GM19238 (cell line): ENCODE measurements around the gene CA6.
"Not testable (repeated sequence)": the region's sequence is repeated elsewhere in the genome, so short reads cannot be mapped to it uniquely, and the experiment has no call there.

ENCODE experiments used
- DNase-seq: peaks from one replicate; pipeline ENCODE4 v3.0.0; 2011; ENCODE audit warnings: low spot score; ENCODE audit not compliant: insufficient read length

CA6 gene

DNA sequence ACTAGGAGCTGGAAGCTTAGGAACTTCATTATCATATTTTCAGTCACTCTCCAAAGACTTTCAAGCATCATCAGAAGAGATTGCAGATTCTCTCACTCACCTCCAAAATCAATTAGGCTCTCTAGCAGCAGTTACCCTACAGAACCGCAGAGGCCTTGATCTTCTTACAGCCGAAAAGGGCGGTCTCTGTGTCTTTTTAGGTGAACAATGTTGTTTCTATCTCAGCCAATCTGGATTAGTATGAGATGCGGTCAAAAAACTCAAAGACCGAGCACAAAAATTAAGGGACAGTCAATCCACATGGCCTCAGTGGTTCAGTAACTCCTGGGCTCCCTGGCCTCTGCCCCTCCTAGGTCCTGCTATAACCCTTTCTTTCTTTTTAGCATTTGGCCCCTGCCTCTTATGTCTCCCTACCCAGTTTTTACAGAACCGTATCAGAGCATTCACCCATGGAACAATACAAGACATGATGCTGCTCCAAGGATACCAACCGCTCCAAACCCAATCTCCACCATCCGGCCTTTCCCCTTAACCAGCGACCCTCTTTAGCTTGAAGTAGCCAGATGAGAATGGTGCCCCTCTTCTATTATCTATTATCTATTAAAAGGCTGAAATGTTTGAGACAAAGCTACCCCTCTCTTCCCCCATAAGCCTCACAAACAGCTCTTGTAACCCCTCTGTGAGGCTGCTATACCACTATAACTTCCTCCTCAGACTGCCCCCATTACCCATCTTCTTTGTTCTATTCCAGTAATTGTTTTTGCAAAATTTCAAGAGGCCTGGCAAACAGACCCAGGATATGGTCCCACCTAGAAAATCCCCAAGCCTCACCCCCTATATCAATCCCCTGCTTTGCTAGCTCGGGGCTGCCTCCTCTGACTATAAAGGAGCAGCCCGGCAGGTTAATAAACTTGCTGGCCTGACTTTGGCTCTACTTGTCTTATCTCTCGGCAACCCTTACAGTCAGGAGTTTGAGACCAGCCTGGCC is 18.7 kb upstream of the CA6 start:
- no peak for DNase-seq

- no peak for DNase-seq
Measured at GRCh38 chr1:8930116-8930515, 15.6 kb upstream of the CA6 start.

GRCh38 chr1:8937051-8937450 is 8.6 kb upstream of the CA6 start:
- DNase-seq: not testable (repeated sequence)

GRCh38 chr1:8937701-8938100 is 8.0 kb upstream of the CA6 start:
- no peak for DNase-seq

GRCh38 chr1:8938232-8938999 is 7.3 kb upstream of the CA6 start:
- DNase-seq: no peak

GRCh38 chr1:8939000-8939265 is 6.7 kb upstream of the CA6 start:
- DNase-seq: no peak

- no peak for DNase-seq
Measured at GRCh38 chr1:8939362-8939995, 6.2 kb upstream of the CA6 start.

DNA sequence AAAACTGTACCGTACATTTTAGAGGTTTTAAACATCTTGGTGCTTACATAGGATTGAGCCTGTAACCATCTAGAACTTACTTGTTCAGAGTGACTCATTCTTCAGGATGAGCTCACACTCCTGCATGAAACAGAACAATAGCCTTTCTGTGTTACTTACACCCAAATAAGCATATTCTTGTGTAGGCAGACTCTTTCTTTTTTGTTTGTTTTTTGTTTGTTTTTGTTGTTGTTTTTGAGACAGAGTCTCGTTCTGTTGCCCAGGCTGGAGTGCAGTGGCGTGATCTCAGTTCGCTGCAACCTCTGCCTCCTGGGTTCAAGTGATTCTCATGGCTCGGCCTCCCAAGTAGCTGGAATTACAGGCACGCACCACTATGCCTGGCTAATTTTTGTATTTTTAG is 3.8 kb upstream of the CA6 start:
- no peak for DNase-seq

GRCh38 chr1:8943498-8944405 is 1.9 kb upstream of the CA6 start:
- DNase-seq: no peak

GRCh38 chr1:8947127-8947691 is 1.5 kb downstream of the CA6 start:
- no peak for DNase-seq

GRCh38 chr1:8950309-8950708 is 4.6 kb downstream of the CA6 start:
- DNase-seq: no peak

DNA sequence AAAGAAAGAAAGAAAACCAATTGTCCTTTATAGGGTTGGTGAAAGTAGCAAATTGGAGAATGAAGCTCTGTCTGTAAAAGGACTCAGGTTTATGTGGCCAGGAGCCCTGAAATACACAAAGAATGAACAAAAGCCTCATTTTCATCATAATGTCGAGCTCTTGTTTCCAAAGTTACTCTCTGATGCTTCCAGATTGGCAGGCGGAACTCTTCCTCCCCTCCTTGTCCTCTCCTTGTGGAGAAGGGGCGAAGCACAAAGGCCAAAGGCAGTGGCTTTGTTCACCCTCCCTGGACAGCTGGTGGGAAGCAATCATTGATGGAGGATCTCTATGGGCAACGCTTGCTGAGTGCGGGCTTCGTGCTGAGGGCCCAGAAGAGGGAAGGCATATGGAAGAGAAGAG is 5.6 kb downstream of the CA6 start:
- no peak for DNase-seq

GRCh38 chr1:8955406-8955805 is 9.7 kb downstream of the CA6 start:
- DNase-seq: no peak

DNA sequence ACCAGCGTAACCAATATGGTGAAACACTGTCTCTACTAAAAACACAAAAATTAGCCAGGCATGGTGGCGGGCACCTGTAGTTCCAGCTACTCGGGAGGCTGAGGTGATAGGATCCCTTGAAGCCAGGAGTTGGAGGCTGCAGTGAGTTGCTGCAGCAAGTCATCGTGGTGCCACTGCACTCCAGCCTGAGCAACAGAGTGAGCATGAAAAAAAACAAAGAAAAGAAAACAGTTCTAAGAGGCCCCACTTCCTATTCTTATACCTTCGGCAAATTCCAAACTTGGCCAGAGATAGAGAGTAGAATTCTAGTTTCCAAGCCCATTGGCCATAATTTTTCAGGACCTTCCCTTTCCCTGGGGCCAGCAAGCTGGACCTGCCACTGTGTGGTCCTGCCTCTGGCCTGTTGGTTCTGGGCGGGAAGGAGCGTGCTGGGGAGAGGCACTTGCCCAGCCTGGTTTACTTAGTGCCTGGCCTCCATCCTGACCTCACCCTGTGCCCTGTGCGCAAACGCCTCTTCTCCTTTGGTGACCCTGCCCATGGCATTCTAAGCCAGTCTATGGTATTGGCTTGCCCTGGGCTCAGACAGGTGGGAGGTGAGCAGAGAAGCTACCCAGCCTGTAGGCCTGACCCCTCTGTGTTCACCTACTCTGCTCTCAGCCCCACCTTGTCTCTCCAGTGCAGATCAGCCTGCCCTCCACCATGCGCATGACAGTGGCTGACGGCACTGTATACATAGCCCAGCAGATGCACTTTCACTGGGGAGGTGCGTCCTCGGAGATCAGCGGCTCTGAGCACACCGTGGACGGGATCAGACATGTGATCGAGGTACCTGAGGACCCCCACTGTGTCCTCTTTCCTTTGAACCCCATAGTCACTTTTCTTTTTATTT is 11.0 kb downstream of the CA6 start:
- DNase-seq: no peak

GRCh38 chr1:8962812-8963530 is 17.3 kb downstream of the CA6 start:
- peak; percentile 41 for DNase-seq

GRCh38 chr1:8963963-8964362 is 18.3 kb downstream of the CA6 start:
- DNase-seq: no peak

DNA sequence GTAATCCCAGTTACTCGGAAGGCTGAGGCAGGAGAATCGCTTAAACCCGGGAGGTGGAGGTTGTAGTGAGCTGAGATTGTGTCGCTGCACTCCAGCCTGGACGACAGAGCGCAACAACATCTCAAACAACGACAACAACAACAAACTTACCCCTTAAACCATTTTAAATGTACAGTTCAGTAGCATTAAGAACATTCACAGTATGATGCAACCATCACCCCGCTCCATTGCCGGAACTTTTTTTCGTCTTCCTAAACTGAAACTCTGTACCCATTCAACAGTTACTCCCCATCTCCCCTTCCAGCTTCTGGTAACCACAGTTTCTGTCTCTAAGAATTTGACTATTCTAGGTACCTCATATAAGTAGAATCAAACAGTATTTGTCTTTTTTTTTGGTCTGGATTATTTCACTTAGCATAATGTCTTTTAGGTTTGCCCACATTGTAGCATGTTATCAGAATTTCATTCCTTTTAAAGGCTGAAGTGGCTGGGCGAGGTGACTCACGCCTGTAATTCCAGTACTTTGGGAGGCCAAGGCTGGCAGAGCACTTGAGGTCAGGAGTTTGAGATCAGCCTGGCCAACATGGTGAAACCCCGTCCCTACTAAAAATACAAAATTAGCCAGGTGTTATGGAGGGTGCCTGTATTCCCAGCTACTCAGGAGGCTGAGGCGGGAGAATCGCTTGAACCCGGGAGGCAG is 19.6 kb downstream of the CA6 start:
- no peak for DNase-seq

DNA sequence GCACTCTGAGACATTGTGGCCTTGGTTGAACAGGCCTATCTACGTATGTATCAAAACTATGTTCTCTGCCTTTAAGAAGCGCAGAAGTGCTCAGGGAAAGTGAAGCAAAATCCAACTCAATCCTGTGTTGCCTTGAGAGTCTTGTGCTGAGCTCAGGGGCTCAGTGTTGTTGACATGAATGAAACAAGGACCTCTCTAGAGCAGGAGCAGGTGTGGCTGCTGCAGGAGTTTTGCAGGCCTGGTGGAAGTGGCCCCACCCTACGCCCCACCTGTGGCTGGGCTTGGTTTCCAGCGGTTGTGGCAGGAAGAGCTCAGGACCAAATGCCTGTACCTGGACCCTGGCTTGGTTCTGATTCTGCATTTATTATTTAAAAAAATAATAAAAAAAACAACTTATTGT is 20.9 kb downstream of the CA6 start:
- no peak for DNase-seq

DNA sequence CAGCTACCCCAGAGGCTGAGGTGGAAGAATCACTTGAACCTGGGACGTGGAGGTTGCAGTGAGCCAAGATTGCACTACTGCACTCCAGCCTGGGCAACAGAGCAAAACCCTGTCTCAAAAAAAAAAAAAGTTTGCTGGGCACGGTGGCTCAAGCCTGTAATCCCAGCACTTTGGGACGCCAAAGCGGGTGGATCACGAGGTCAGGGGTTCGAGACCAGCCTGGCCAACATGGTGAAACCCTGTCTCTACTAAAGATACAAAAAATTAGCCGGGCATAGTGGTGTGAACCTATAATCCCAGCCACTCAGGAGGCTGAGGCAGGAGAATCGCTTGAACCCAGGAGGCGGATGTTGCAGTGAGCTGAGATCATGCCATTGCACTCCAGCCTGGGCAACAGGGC is 23.2 kb downstream of the CA6 start:
- not testable (repeated sequence) for DNase-seq
